Activated T-cell treated with anti-CD3 and anti-CD28 coated beads, Interleukin-2, amount 50 U/mL, for 24 hours (primary cell): ENCODE measurements around the gene LYRM2.

Source experiments
- DNase-seq: peaks from one replicate; pipeline ENCODE4 v3.0.0-alpha.2; 2020
- H3K27ac Mint-ChIP-seq: 2 replicates; pipeline ENCODE4 v1.8.0; 2020; ENCODE audit warnings: mild to moderate bottlenecking, mixed read lengths
- H3K27me3 Mint-ChIP-seq: 2 replicates; pipeline ENCODE4 v1.8.0; 2020; ENCODE audit warnings: mixed read lengths
- H3K36me3 Mint-ChIP-seq: 2 replicates; pipeline ENCODE4 v1.8.0; 2020; ENCODE audit warnings: low read depth, mixed read lengths
- H3K4me1 Mint-ChIP-seq: 2 replicates; pipeline ENCODE4 v1.8.0; 2020; ENCODE audit warnings: low read depth, mixed read lengths
- H3K4me3 Mint-ChIP-seq: 2 replicates; pipeline ENCODE4 v1.8.0; 2020; ENCODE audit warnings: mild to moderate bottlenecking, moderate library complexity, mixed read lengths
- H3K9me3 Mint-ChIP-seq: 2 replicates; pipeline ENCODE4 v1.8.0; 2020; ENCODE audit warnings: mixed read lengths

LYRM2 gene

GRCh38 chr6:89623749-89624148 lies 14.8 kb downstream of the LYRM2 start:
- peaks cover 2% of the 10 kb centered on the region for H3K36me3 Mint-ChIP-seq
- no peak overlapping the region for H3K4me3 Mint-ChIP-seq
- H3K27me3 Mint-ChIP-seq, result no peaks in the 10 kb centered on the region
- H3K9me3 Mint-ChIP-seq, result no peaks in the 10 kb centered on the region
- no peaks in the 10 kb centered on the region for H3K4me1 Mint-ChIP-seq
- no peak overlapping the region for H3K27ac Mint-ChIP-seq
- DNase-seq, result no peak

- H3K27ac Mint-ChIP-seq, result no peak overlapping the region
- no peak overlapping the region for H3K4me3 Mint-ChIP-seq
- H3K36me3 Mint-ChIP-seq, result peaks cover 2% of the 10 kb centered on the region
- H3K4me1 Mint-ChIP-seq, result no peaks in the 10 kb centered on the region
- no peaks in the 10 kb centered on the region for H3K27me3 Mint-ChIP-seq
- no peak for DNase-seq
- H3K9me3 Mint-ChIP-seq, result no peaks in the 10 kb centered on the region
These were observed 19.0 kb downstream of the LYRM2 start for GRCh38 chr6:89619567-89619966.

DNA sequence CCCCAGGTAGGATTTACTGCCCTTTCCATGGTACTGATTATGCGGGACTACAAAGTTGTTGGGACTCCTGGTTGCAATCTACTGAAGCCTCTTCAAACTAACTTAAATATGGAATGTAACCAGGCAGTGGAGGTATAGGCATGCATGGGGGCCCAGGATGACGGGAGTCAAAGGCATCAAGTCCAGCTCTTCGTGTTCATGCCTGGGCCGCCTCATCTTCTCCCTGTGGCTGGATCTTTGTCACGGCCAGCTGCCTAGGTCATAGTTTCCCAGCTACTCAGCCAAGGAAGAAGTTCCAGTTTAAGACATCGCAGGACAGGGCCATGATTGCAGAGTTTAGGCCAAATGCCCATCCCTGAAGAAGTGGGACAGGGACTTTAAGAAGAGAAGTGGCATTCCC lies 20.5 kb downstream of the LYRM2 start:
- DNase-seq, result no peak
- Mint-ChIP-seq H3K27ac (no peak overlapping the region), H3K9me3 (no peaks in the 10 kb centered on the region), H3K36me3 (peaks cover 2% of the 10 kb centered on the region), H3K4me1 (no peaks in the 10 kb centered on the region), H3K4me3 (no peak overlapping the region), H3K27me3 (no peaks in the 10 kb centered on the region)

DNA sequence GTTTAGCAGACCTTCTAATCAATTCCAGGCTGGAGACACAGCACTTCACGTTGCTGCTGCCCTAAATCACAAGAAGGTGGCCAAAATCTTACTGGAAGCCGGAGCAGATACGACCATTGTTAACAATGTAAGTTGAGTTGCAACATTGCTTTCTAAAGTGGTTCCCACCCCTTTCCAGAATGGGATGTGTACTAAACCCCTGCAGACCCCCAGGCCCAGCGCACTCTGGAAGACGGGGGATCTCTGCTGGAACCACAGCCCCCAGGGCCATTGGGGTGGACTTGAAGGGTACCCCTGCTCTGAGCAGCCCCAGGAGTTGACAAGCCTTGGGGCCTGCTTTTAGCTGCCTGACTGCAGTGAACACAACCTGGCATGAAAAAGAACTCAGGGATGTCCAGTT lies 22.0 kb downstream of the LYRM2 start:
- H3K36me3 Mint-ChIP-seq, result peaks cover 2% of the 10 kb centered on the region
- no peak overlapping the region for H3K27ac Mint-ChIP-seq
- H3K27me3 Mint-ChIP-seq, result no peaks in the 10 kb centered on the region
- DNase-seq, result no peak
- no peaks in the 10 kb centered on the region for H3K4me1 Mint-ChIP-seq
- H3K4me3 Mint-ChIP-seq, result no peak overlapping the region
- no peaks in the 10 kb centered on the region for H3K9me3 Mint-ChIP-seq

DNA sequence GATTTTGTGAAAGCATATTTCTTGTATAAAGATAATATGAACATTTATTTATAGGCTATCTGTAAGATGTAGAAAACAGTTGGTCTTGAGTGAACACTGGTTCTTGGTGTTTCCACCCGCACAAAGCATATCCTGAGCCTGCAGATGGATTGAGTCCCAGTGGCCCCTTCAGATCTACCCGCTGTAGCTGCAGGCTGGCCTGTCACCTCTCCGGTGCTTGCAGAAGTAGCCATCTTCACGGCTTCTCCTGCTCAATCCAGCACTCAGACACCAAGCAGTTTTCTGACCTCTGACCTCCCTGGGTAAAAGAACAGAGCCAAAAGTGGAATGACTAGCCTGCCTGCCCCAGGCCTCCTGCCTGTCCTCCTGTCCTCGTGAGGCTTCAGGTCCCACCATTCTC lies 22.7 kb downstream of the LYRM2 start:
- H3K27ac Mint-ChIP-seq, result no peak overlapping the region
- H3K27me3 Mint-ChIP-seq, result no peaks in the 10 kb centered on the region
- peaks cover 2% of the 10 kb centered on the region for H3K36me3 Mint-ChIP-seq
- DNase-seq, result no peak
- H3K4me1 Mint-ChIP-seq, result no peaks in the 10 kb centered on the region
- H3K9me3 Mint-ChIP-seq, result no peaks in the 10 kb centered on the region
- no peak overlapping the region for H3K4me3 Mint-ChIP-seq

DNA sequence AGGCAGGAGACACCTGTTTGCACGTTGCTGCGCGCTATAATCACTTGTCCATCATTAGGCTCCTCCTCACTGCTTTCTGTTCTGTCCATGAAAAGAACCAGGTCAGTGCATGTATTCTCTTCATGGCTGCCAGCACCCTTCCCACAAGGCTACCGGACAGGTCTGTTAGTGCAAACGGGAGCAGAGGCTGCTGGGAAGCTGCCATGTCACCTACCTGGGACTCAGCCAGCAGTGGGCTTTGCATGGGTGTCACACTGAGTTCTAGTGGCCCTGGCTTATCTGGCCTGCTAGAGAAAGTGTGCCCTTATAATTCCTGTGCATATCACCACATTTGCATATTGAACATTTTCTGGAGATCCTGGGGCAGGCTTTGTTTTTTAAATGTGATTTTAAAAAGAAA lies 24.8 kb downstream of the LYRM2 start:
- no peaks in the 10 kb centered on the region for H3K36me3 Mint-ChIP-seq
- no peak for DNase-seq
- H3K9me3 Mint-ChIP-seq, result no peaks in the 10 kb centered on the region
- H3K27ac Mint-ChIP-seq, result no peak overlapping the region
- H3K4me3 Mint-ChIP-seq, result no peak overlapping the region
- no peaks in the 10 kb centered on the region for H3K4me1 Mint-ChIP-seq
- no peaks in the 10 kb centered on the region for H3K27me3 Mint-ChIP-seq

DNA sequence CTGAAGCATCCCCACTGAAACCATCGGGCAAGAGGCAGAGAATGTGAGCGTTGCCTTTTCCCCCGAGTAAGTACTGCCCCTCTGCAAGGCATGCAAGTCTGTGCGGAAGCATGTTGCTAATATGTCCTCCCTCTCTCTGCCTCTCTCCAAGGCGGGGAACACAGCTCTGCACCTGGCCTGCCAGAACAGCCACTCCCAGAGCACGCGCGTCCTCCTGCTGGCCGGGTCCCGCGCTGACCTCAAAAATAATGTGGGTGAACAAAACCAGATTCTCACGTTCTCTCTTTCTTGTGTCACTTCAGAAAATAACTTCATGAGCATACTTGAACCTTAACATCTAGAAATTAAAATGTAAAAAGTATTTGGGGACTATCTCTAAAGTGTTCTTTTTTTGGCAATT lies 26.4 kb downstream of the LYRM2 start:
- H3K27ac Mint-ChIP-seq, result no peak overlapping the region
- H3K27me3 Mint-ChIP-seq, result no peaks in the 10 kb centered on the region
- no peaks in the 10 kb centered on the region for H3K9me3 Mint-ChIP-seq
- no peak overlapping the region for H3K4me3 Mint-ChIP-seq
- no peaks in the 10 kb centered on the region for H3K36me3 Mint-ChIP-seq
- H3K4me1 Mint-ChIP-seq, result no peaks in the 10 kb centered on the region
- no peak for DNase-seq

- H3K4me3 Mint-ChIP-seq, result no peak overlapping the region
- no peak for DNase-seq
These were observed 26.9 kb downstream of the LYRM2 start for GRCh38 chr6:89611666-89612065.

GRCh38 chr6:89610149-89610642 lies 28.4 kb downstream of the LYRM2 start:
- Mint-ChIP-seq H3K36me3 (no peaks in the 10 kb centered on the region), H3K4me1 (no peaks in the 10 kb centered on the region), H3K9me3 (no peaks in the 10 kb centered on the region), H3K4me3 (no peak overlapping the region), H3K27ac (no peak overlapping the region), H3K27me3 (no peaks in the 10 kb centered on the region)
- DNase-seq, result peak; percentile 84

More at GRCh38 chr6:89611666-89612065, 26.9 kb downstream of the LYRM2 start:
- Mint-ChIP-seq H3K36me3 (no peaks in the 10 kb centered on the region), H3K27me3 (no peaks in the 10 kb centered on the region), H3K9me3 (no peaks in the 10 kb centered on the region), H3K27ac (no peak overlapping the region), H3K4me1 (no peaks in the 10 kb centered on the region)

- H3K4me1 Mint-ChIP-seq, result no peaks in the 10 kb centered on the region
- no peak overlapping the region for H3K4me3 Mint-ChIP-seq
- no peaks in the 10 kb centered on the region for H3K27me3 Mint-ChIP-seq
- no peaks in the 10 kb centered on the region for H3K9me3 Mint-ChIP-seq
- no peaks in the 10 kb centered on the region for H3K36me3 Mint-ChIP-seq
- no peak overlapping the region for H3K27ac Mint-ChIP-seq
- no peak for DNase-seq
These were observed 32.7 kb downstream of the LYRM2 start for GRCh38 chr6:89605861-89606260.

GRCh38 chr6:89604653-89605052 lies 33.9 kb downstream of the LYRM2 start:
- Mint-ChIP-seq H3K36me3 (no peaks in the 10 kb centered on the region), H3K4me3 (no peak overlapping the region), H3K27ac (no peak overlapping the region), H3K4me1 (no peaks in the 10 kb centered on the region), H3K27me3 (no peaks in the 10 kb centered on the region), H3K9me3 (no peaks in the 10 kb centered on the region)
- no peak for DNase-seq

DNA sequence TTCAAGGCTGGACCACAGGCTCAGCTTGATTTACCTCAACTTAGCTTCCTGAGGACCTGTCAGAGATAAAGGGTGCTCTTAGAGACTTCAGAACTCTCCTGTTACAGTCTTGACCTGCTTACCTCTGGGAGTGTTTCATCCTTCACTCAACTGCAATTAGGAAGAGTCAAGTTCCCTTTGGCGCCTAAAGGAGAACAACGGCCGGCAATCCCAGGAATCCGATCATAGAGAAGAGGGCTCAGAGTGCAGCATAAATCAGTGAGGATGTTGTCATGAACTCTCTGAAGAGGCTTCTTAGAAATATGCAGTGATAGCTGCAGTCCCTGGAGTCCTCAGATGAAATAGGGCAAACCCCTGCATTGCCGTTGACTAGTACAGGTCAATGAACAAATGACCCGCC lies 36.4 kb downstream of the LYRM2 start:
- Mint-ChIP-seq H3K9me3 (peaks cover 2% of the 10 kb centered on the region), H3K36me3 (no peaks in the 10 kb centered on the region), H3K27me3 (no peaks in the 10 kb centered on the region), H3K27ac (no peak overlapping the region), H3K4me3 (no peak overlapping the region), H3K4me1 (peaks cover 3% of the 10 kb centered on the region)
- no peak for DNase-seq

- no peak overlapping the region for H3K27ac Mint-ChIP-seq
- H3K4me1 Mint-ChIP-seq, result peaks cover 18% of the 10 kb centered on the region
- H3K4me3 Mint-ChIP-seq, result no peak overlapping the region
- H3K27me3 Mint-ChIP-seq, result no peaks in the 10 kb centered on the region
- DNase-seq, result no peak
- peaks cover 4% of the 10 kb centered on the region for H3K9me3 Mint-ChIP-seq
- peaks cover 2% of the 10 kb centered on the region for H3K36me3 Mint-ChIP-seq
These were observed 38.8 kb downstream of the LYRM2 start for GRCh38 chr6:89599727-89600126.

DNA sequence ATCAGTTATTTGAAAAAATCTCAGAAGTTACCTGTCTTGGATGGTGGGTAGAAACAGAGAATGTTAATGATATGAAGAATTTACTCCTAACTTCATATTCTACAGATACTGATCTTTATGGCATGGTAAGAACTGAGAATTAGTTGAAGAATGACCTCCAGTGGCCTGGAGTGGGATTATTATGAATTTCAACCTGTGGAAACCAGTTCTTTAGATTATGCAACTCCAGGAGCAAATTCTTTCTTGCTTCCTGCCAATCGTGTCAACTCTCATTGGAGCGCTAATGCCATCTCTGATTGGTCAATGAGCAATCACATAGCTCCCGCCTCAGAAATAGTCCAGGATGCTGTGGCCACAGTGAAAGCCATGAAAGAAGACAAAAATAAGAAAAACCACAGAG lies 40.6 kb downstream of the LYRM2 start:
- H3K36me3 Mint-ChIP-seq, result peaks cover 2% of the 10 kb centered on the region
- H3K4me1 Mint-ChIP-seq, result peaks cover 18% of the 10 kb centered on the region
- H3K4me3 Mint-ChIP-seq, result no peak overlapping the region
- no peak overlapping the region for H3K27ac Mint-ChIP-seq
- DNase-seq, result no peak
- H3K27me3 Mint-ChIP-seq, result no peaks in the 10 kb centered on the region
- H3K9me3 Mint-ChIP-seq, result peaks cover 4% of the 10 kb centered on the region

DNA sequence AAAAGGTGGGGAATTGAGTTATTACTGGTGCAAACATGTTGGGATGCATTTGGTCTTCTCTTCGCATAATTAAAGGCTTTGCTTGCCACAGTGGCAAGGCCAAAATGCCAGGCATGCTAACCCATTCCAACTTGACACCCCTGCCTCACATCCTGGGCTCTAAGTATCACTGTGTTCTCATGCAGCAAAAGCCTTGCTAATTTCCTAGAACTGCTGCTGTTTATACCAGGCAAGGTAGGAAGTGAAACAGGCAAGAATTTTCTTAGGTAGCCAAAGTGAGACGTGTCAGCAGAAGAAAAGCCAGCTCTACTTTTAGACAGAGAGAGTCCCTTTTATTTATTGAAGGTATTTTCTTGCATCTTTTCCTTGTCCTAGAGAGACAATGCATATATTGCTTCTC lies 41.2 kb downstream of the LYRM2 start:
- H3K4me3 Mint-ChIP-seq, result no peak overlapping the region
- peaks cover 18% of the 10 kb centered on the region for H3K4me1 Mint-ChIP-seq
- H3K36me3 Mint-ChIP-seq, result peaks cover 2% of the 10 kb centered on the region
- peaks cover 4% of the 10 kb centered on the region for H3K9me3 Mint-ChIP-seq
- no peaks in the 10 kb centered on the region for H3K27me3 Mint-ChIP-seq
- DNase-seq, result no peak
- no peak overlapping the region for H3K27ac Mint-ChIP-seq

- H3K4me3 Mint-ChIP-seq, result no peak overlapping the region
These were observed 42.1 kb downstream of the LYRM2 start for GRCh38 chr6:89596484-89596883.

More at GRCh38 chr6:89596484-89596883, 42.1 kb downstream of the LYRM2 start:
- peaks cover 18% of the 10 kb centered on the region for H3K4me1 Mint-ChIP-seq
- H3K36me3 Mint-ChIP-seq, result peaks cover 2% of the 10 kb centered on the region
- H3K9me3 Mint-ChIP-seq, result peaks cover 4% of the 10 kb centered on the region
- DNase-seq, result no peak
- peak overlapping the region; percentile 86 for H3K27ac Mint-ChIP-seq
- H3K27me3 Mint-ChIP-seq, result no peaks in the 10 kb centered on the region
